ENCODE data around the gene SIK3. TPM values are rescaled to one million over a fixed set of nuclear protein-coding genes. Genes with fewer than 3 reads are reported as not detected.

SIK3 gene
- total RNA-seq, 4 donors from 2014 or later: 45.0 to 70.2 (median 48.8) TPM

DNA sequence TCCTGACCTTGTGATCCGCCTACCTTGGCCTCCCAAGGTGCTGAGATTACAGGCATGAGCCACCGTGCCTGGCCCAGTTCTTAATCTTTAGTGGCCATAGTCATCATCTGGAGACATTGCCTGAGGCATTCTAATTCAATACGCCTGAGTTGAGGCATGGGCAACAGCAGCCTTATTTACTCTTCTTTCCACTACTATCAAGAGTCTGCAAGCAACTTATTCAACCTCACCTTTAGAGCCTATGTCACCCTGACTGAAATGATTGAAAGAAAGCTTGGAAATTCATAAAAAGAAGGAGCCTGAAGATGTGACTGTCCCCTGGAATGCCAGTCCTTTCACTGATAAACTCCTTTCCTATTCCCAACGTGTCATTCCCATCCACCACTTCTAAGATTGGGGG lies 30.1 kb upstream of the SIK3 start:
- 80 to 82% methylated on average over 4 of the region's 4 CpGs for WGBS, 2 donors
- H3K4me3 ChIP-seq: no peak overlapping the region

GRCh38 chr11:117127171-117127901 lies 29.1 kb upstream of the SIK3 start:
- Histone ChIP-seq H3K4me3 (no peak overlapping the region), H3K4me1 (no peaks in the 10 kb centered on the region), H3K27ac (no peak overlapping the region), H3K36me3 (no peaks in the 10 kb centered on the region), H3K27me3 (no peaks in the 10 kb centered on the region), H3K9me3 (no peaks in the 10 kb centered on the region)
- TF ChIP-seq, protein P1, sequence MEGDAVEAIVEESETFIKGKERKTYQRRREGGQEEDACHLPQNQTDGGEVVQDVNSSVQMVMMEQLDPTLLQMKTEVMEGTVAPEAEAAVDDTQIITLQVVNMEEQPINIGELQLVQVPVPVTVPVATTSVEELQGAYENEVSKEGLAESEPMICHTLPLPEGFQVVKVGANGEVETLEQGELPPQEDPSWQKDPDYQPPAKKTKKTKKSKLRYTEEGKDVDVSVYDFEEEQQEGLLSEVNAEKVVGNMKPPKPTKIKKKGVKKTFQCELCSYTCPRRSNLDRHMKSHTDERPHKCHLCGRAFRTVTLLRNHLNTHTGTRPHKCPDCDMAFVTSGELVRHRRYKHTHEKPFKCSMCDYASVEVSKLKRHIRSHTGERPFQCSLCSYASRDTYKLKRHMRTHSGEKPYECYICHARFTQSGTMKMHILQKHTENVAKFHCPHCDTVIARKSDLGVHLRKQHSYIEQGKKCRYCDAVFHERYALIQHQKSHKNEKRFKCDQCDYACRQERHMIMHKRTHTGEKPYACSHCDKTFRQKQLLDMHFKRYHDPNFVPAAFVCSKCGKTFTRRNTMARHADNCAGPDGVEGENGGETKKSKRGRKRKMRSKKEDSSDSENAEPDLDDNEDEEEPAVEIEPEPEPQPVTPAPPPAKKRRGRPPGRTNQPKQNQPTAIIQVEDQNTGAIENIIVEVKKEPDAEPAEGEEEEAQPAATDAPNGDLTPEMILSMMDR (IDR thresholded peaks at IDR 0.05): no peak
- TF ChIP-seq EP300 (IDR thresholded peaks at IDR 0.05): no peak
- no peak for TF ChIP-seq POLR2A (IDR thresholded peaks at IDR 0.05)
- no peak for DNase-seq (ENCODE audit: low spot score in 2 of 2)
- 74 to 82% methylated on average over 6 of the region's 6 CpGs for WGBS, 2 donors

More for the DNA sequence above, 30.1 kb upstream of the SIK3 start:
- TF ChIP-seq, protein P1 (IDR thresholded peaks at IDR 0.05): no peak
- TF ChIP-seq EP300 (IDR thresholded peaks at IDR 0.05) (no peak), POLR2A (IDR thresholded peaks at IDR 0.05) (no peak)
- no peaks in the 10 kb centered on the region for H3K27me3 ChIP-seq
- no peak for DNase-seq (ENCODE audit: low spot score in 2 of 2)
- H3K4me1 ChIP-seq: no peaks in the 10 kb centered on the region
- no peaks in the 10 kb centered on the region for H3K36me3 ChIP-seq
- H3K9me3 ChIP-seq: no peaks in the 10 kb centered on the region
- no peak overlapping the region for H3K27ac ChIP-seq

- H3K36me3 ChIP-seq: no peaks in the 10 kb centered on the region
- TF ChIP-seq EP300 (IDR thresholded peaks at IDR 0.05) (no peak), POLR2A (IDR thresholded peaks at IDR 0.05) (no peak)
- TF ChIP-seq, protein P1 (IDR thresholded peaks at IDR 0.05): no peak
- H3K4me1 ChIP-seq: no peaks in the 10 kb centered on the region
- no peak overlapping the region for H3K27ac ChIP-seq
- H3K27me3 ChIP-seq: no peaks in the 10 kb centered on the region
- WGBS, 2 donors: 67% methylated on average over 7 of the region's 7 CpGs
- no peak overlapping the region for H3K4me3 ChIP-seq
- no peaks in the 10 kb centered on the region for H3K9me3 ChIP-seq
- no peak for DNase-seq (ENCODE audit: low spot score in 2 of 2)
Observed at GRCh38 chr11:117126223-117126965, 28.2 kb upstream of the SIK3 start.

GRCh38 chr11:117122556-117122955 lies 24.3 kb upstream of the SIK3 start:
- Histone ChIP-seq H3K4me1 (no peaks in the 10 kb centered on the region), H3K36me3 (no peaks in the 10 kb centered on the region), H3K4me3 (no peak overlapping the region), H3K27ac (no peak overlapping the region), H3K27me3 (no peaks in the 10 kb centered on the region), H3K9me3 (no peaks in the 10 kb centered on the region)
- TF ChIP-seq EP300 (IDR thresholded peaks at IDR 0.05) (no peak), POLR2A (IDR thresholded peaks at IDR 0.05) (no peak)
- TF ChIP-seq, protein P1 (IDR thresholded peaks at IDR 0.05): no peak
- DNase-seq (ENCODE audit: low spot score in 2 of 2): no peak
- WGBS, 2 donors: 77 to 79% methylated on average over 5 of the region's 5 CpGs

GRCh38 chr11:117121176-117121575 lies 22.9 kb upstream of the SIK3 start:
- no peak overlapping the region for H3K4me3 ChIP-seq
- no peaks in the 10 kb centered on the region for H3K9me3 ChIP-seq
- H3K36me3 ChIP-seq: no peaks in the 10 kb centered on the region
- H3K27me3 ChIP-seq: no peaks in the 10 kb centered on the region
- TF ChIP-seq EP300 (IDR thresholded peaks at IDR 0.05) (no peak), POLR2A (IDR thresholded peaks at IDR 0.05) (no peak)
- TF ChIP-seq, protein P1 (IDR thresholded peaks at IDR 0.05): no peak
- no peak for DNase-seq (ENCODE audit: low spot score in 2 of 2)
- no peak overlapping the region for H3K27ac ChIP-seq
- no peaks in the 10 kb centered on the region for H3K4me1 ChIP-seq
